HG03439 (cell line): ENCODE results near the gene ADGRB3.

Experiments used
- ATAC-seq: cut with Tn5 transposase; IDR thresholded peaks from one replicate; pipeline ENCODE4 v1.9.1; 2021; ENCODE audit warnings: mild to moderate bottlenecking, moderate library complexity; ENCODE audit not compliant: unreplicated experiment

ADGRB3 gene

GRCh38 chr6:69303382-69303781, 668.3 kb downstream of the ADGRB3 start:
- ATAC-seq = no peak

- no peak for ATAC-seq
Measured at GRCh38 chr6:69305456-69305855, 670.4 kb downstream of the ADGRB3 start.

GRCh38 chr6:69308584-69308983, 673.5 kb downstream of the ADGRB3 start:
- no peak for ATAC-seq

GRCh38 chr6:69311888-69312287, 676.8 kb downstream of the ADGRB3 start:
- no peak for ATAC-seq

GRCh38 chr6:69314001-69314400, 678.9 kb downstream of the ADGRB3 start:
- no peak for ATAC-seq

- ATAC-seq = no peak
Measured at GRCh38 chr6:69314531-69314930, 679.4 kb downstream of the ADGRB3 start.

GRCh38 chr6:69331886-69332285, 696.8 kb downstream of the ADGRB3 start:
- ATAC-seq = no peak

GRCh38 chr6:69337311-69337710, 702.2 kb downstream of the ADGRB3 start:
- no peak for ATAC-seq

- ATAC-seq = no peak
Measured at GRCh38 chr6:69338431-69339162, 703.5 kb downstream of the ADGRB3 start.

- no peak for ATAC-seq
Measured at GRCh38 chr6:69339163-69339550, 704.1 kb downstream of the ADGRB3 start.

- no peak for ATAC-seq
Measured at GRCh38 chr6:69340196-69340595, 705.1 kb downstream of the ADGRB3 start.

- no peak for ATAC-seq
Measured at GRCh38 chr6:69343851-69344250, 708.8 kb downstream of the ADGRB3 start.

- ATAC-seq = no peak
Measured at GRCh38 chr6:69349771-69350170, 714.7 kb downstream of the ADGRB3 start.

- ATAC-seq = no peak
Measured at GRCh38 chr6:69362209-69362608, 727.1 kb downstream of the ADGRB3 start.

GRCh38 chr6:69366831-69367230, 731.7 kb downstream of the ADGRB3 start:
- no peak for ATAC-seq

- no peak for ATAC-seq
Measured at GRCh38 chr6:69368613-69369012, 733.5 kb downstream of the ADGRB3 start.

GRCh38 chr6:69370763-69371162, 735.7 kb downstream of the ADGRB3 start:
- ATAC-seq = no peak

- no peak for ATAC-seq
Measured at GRCh38 chr6:69378326-69378725, 743.2 kb downstream of the ADGRB3 start.

GRCh38 chr6:69379518-69379917, 744.4 kb downstream of the ADGRB3 start:
- ATAC-seq = no peak

- no peak for ATAC-seq
Measured at GRCh38 chr6:69383627-69384026, 748.5 kb downstream of the ADGRB3 start.

- ATAC-seq = no peak
Measured at GRCh38 chr6:69386426-69386825, 751.3 kb downstream of the ADGRB3 start.

GRCh38 chr6:69390125-69390524, 755.0 kb downstream of the ADGRB3 start:
- ATAC-seq = no peak

GRCh38 chr6:69391106-69391505, 756.0 kb downstream of the ADGRB3 start:
- no peak for ATAC-seq
